HG03060 (cell line): ENCODE measurements around the gene ROBO2.

Experiments used
- ATAC-seq: cut with Tn5 transposase; IDR thresholded peaks from one replicate; pipeline ENCODE4 v1.9.1; 2021; ENCODE audit warnings: low read depth, moderate number of reproducible peaks; ENCODE audit not compliant: unreplicated experiment

The ROBO2 gene

DNA sequence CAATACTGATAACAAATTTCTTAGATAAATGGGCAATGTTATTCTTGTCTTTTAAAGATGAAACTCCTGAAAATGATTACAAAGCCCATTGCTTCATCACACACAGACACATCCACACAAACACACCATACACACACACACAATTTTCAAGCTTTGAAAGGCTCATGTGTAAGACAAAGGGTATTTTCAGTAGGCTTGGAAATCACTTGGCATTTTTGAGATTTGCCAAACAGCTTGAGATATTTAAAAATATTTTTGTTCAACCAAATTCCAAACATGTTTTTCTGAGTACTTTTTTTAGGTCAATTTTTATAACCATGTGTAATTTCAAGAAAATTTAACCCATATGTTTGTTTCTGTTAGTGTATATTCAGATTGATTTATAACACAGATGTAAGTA, 283.7 kb downstream of the ROBO2 start:
- no peak for ATAC-seq

- no peak for ATAC-seq
Measured at GRCh38 chr3:77324105-77324504, 284.2 kb downstream of the ROBO2 start.

- ATAC-seq: no peak
Measured at GRCh38 chr3:77325280-77325679, 285.4 kb downstream of the ROBO2 start.

GRCh38 chr3:77325702-77326101, 285.8 kb downstream of the ROBO2 start:
- no peak for ATAC-seq

DNA sequence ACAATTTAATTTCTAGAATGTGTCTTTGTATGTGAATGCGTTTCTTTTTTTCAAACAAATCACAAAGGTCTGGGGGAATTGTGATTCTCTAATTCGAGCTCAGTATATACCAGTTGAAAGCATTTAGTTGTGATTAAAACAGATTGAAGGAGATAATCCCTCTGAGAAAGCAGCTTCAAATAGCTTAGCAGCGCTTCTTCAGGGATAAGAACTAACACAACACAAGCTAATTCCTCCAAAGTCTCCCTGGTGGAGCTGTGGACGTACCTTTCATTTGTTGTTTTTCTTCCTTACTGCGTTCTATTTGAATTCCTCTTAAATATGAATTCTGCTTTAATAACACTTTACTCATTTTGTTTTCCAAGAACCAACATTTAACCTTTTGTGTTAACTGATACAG, 286.7 kb downstream of the ROBO2 start:
- ATAC-seq: no peak

GRCh38 chr3:77328690-77329089, 288.8 kb downstream of the ROBO2 start:
- ATAC-seq: no peak

- ATAC-seq: no peak
Measured at GRCh38 chr3:77329116-77329515, 289.2 kb downstream of the ROBO2 start.

- no peak for ATAC-seq
Measured at GRCh38 chr3:77338195-77338594, 298.3 kb downstream of the ROBO2 start.

GRCh38 chr3:77342027-77342426, 302.1 kb downstream of the ROBO2 start:
- ATAC-seq: no peak

GRCh38 chr3:77342688-77343087, 302.8 kb downstream of the ROBO2 start:
- ATAC-seq: no peak

DNA sequence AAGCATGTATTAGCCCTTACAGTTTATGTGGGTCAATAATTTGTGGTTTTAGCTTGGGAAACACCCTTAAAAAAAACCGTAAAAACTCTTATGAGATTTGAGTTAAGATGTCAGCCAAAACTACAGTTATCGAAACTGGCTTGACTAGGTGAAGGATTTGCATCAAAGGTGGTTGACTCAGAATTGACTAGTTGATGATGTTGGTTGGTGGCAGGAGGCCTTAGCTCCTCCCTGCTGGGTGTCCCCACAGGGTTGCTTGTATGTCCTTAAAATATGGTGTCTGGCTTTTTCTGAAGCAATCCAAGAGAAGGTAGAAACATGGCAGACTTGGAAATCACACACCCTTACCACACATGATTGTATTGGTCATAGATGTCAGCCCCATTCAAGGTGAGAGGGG, 305.1 kb downstream of the ROBO2 start:
- no peak for ATAC-seq

DNA sequence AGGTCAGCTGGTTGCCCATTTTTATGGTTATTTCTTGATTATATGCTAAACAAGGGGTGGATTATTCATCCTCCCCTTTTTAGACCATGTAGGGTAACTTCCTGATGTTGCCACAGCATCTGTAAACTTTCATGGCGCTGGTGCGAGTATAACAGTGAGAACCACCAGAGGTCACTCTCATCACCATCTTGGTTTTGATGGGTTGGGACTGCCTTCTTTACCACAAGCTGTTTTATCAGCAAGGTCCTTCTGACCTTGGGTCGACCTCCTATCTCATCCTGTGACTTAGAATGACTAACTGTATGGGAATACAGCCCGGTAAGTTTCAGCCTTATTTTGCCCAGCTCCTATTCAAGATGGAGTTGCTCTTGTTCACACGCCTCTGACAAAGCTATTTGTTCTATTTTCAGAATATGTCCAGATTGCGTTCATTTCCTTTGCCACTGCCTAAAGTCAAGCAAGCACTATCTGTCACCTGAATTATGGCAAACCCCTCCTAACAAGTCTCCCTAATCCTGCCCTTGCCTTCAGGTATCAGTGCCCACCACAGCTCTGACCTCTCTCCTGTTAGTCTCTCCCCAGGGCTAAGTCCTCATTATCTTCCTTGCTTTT, 308.5 kb downstream of the ROBO2 start:
- no peak for ATAC-seq

DNA sequence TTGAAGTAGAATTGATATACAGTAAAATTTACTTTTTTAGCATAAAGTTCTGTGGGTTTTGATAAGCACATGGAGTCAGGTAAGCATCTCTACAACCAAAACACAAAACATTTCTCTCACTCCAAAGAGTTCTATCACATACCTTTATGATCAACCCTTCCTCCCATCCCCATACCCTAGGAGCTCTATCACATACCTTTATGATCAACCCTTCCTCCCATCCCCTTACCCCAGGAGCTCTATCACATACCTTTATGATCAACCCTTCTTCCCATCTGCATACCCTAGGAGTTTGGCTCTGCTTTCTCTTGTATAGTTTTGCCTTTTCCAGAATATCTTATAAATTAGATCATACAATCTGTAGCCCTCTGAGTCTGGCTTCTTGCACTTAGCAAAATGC, 315.1 kb downstream of the ROBO2 start:
- no peak for ATAC-seq

DNA sequence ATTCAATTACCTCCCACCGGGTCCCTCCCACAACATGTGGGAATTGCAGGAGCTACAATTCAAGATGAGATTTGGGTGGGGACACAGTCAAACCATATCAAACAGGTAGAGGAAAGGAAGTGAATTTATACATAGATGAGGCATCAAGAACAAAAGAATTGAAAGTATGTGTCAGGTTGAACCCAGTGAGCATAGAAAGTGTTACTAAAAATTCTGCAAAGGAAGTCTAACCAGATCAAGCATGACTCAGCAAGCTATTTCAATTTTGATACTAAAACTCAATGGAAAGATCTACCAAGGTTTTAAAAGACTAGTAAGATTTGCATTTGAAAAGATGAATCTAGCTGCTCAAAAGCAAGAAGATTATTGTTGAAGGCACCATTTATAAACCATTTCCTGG, 323.0 kb downstream of the ROBO2 start:
- no peak for ATAC-seq

DNA sequence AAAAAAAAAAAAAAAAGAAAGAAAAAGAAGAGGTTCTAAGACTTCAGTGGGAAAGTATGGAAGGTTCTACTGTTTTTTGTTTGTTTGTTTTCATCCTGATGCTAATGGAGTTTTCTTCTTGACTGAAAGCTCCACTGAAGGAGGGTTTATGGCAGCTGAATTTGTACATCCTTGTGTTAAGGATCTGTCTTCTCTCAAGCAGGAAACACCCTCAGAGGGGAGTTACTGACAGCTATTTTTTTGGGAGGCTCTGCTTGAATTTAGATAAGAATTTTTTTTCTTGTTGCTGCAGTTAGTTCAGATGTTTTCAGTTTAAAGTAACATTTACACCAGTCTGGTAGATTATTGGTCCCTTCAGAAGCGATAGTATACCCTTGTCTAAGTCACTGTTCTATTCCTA, 325.3 kb downstream of the ROBO2 start:
- ATAC-seq: no peak

GRCh38 chr3:77370413-77370812, 330.5 kb downstream of the ROBO2 start:
- no peak for ATAC-seq

GRCh38 chr3:77372018-77372417, 332.1 kb downstream of the ROBO2 start:
- no peak for ATAC-seq

DNA sequence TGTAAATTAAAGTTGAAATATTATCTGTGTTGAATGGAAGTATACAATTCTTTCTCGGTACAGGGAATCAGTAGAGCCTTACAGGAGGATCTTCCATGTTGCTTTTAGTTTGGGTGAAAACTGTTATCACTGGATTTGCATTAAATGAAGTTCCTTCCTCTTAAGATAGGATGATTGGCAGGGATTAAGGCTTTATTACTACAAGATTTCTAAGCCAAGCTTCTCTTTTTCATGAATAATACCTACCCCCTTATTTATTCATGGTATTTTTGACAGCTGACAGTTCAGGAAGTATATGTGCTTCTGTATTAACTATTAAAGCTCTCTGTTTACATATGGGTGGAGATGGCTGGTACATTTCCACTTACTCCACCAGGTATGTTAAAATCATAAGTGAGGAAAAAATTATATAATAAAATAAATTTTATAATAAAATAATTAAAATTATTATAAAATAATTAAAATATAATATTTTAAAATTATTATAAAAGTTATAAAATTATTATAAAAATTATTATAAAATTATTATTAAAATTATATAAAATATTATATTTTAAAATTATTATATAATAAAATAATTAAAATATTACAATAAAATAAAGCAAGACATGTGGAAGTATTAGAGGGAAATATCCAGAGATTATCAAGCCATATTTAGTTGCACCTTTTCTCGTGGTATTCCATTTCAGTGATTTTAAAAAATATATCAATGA, 332.9 kb downstream of the ROBO2 start:
- no peak for ATAC-seq

DNA sequence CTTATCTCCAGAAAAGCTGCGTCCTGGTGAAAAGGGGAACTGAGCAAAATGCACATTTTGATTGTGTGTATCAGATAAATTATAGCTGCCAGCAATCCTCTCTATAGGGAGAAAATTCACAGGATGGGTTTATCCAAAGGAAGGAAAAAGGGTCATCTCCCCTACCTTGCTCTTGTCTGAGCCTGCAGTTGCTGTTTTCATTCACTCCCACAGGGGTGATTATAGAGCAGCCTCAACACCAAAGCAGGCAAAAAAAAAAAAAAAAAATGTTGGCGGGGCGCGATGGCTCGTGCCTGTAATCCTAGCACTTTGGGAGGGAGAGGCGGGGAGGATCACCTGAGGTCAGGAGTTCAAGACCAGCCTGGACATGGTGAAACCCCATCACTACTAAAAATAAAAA, 333.7 kb downstream of the ROBO2 start:
- ATAC-seq: no peak

GRCh38 chr3:77376511-77376910, 336.6 kb downstream of the ROBO2 start:
- no peak for ATAC-seq

DNA sequence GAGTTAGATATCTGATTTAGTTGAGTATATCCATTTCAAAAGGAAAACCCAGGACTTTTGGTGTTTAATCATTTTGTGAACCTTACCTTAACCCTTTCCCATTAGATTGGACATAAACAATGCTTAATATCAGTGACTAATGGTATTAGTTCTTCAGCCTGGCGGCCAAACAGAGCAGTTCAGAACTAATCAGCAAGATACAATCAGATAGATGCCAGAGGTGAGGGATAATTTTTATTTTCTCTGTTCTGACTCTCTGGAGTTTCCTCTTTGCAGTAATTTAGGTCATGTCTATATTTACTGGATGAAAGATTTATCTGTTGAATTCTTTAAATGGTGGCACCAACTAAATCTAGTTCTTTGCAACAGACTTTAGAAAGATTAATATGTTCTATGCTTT, 337.8 kb downstream of the ROBO2 start:
- ATAC-seq: no peak

- no peak for ATAC-seq
Measured at GRCh38 chr3:77380136-77380535, 340.2 kb downstream of the ROBO2 start.

DNA sequence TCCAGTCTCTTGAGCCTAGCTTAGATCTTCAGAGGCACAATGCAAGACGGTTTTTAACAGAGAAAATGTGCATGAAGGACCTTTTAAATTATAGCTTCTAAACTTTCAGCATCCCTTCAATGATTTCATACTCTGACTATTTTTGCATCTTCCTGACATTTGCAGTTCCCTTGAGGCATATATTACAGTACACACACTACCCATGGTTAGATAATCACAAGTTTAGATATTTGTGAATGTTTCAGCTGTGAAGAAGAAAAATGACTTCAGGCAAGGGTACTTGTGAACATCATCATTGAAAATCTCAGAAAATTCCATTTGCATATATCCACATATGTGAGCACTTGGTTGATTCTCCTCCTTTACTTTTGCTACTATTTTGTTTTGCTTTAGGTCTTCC, 341.5 kb downstream of the ROBO2 start:
- ATAC-seq: no peak
